Ishikawa (cell line): ENCODE data around the gene ANKRD1.

Experiments
- CEBPB ChIP-seq: IDR thresholded peaks from 2 replicates; pipeline ENCODE4 v1.6.1; 2012
- CREB1 ChIP-seq: IDR thresholded peaks from 2 replicates; pipeline ENCODE4 v1.6.1; 2012; ENCODE audit warnings: low read depth
- EGR1 ChIP-seq: IDR thresholded peaks from 2 replicates; pipeline ENCODE4 v1.6.1; 2012
- EP300 ChIP-seq: IDR thresholded peaks from 2 replicates; pipeline ENCODE4 v1.6.1; 2012; ENCODE audit warnings: borderline replicate concordance
- FOXM1 ChIP-seq: IDR thresholded peaks from 2 replicates; pipeline ENCODE4 v1.6.1; 2012; ENCODE audit warnings: low read depth, borderline replicate concordance
- NFIC ChIP-seq: IDR thresholded peaks from 2 replicates; pipeline ENCODE4 v1.6.1; 2012
- RAD21 ChIP-seq: IDR thresholded peaks from 2 replicates; pipeline ENCODE4 v1.6.1; 2012; ENCODE audit warnings: low read depth
- TAF1 ChIP-seq: IDR thresholded peaks from 2 replicates; pipeline ENCODE4 v1.6.1; 2012; ENCODE audit warnings: low read depth, mild to moderate bottlenecking
- TCF12 ChIP-seq: IDR thresholded peaks from 2 replicates; pipeline ENCODE4 v1.6.1; 2012; ENCODE audit warnings: low read depth
- TEAD4 ChIP-seq: IDR thresholded peaks from 2 replicates; pipeline ENCODE4 v1.6.1; 2012
- YY1 ChIP-seq: IDR thresholded peaks from 2 replicates; pipeline ENCODE4 v1.6.1; 2012; ENCODE audit warnings: low read depth
- ZBTB7A ChIP-seq: IDR thresholded peaks from 2 replicates; pipeline ENCODE4 v1.6.1; 2012; ENCODE audit warnings: low read depth
- TF ChIP-seq, protein P1 (sequence below): IDR thresholded peaks from 2 replicates; pipeline ENCODE4 v1.6.1; 2012; ENCODE audit warnings: low read depth, mild to moderate bottlenecking
- TF ChIP-seq, protein P2 (sequence below): IDR thresholded peaks from 2 replicates; pipeline ENCODE4 v1.6.1; 2012
- TF ChIP-seq, protein P3 (sequence below): IDR thresholded peaks from 2 replicates; pipeline ENCODE4 v1.6.1; 2012

Gene ANKRD1

DNA sequence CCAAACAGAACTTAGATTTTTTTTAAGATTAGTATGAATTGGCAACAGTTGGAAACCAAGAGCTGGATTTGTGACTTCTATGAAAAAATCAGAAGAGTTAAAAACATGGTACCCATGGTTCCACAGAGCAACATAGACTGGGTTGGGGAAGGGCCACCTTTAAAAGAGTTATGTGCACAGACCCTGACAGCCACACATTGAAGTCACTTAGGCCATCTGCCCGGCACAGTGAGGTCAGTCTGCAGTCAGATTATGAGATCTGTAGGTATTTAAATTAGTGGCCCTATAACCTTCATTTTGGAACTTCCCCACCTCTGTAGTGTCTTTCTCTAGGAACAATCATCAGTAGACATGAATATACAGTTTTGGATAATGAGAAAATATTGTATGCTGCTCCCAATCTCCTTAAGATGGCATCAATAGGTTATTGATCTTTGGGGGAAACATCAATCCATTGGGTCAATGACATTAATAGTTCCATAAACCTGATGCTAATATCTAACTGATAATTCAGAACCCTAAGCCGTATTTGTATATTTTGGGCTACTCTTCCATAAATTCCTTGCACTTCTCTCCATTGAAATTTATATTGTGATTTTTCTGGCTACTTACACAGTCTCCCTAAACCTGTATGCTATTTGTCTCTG lies 7.0 kb downstream of the ANKRD1 start:
- TF ChIP-seq, protein P1, sequence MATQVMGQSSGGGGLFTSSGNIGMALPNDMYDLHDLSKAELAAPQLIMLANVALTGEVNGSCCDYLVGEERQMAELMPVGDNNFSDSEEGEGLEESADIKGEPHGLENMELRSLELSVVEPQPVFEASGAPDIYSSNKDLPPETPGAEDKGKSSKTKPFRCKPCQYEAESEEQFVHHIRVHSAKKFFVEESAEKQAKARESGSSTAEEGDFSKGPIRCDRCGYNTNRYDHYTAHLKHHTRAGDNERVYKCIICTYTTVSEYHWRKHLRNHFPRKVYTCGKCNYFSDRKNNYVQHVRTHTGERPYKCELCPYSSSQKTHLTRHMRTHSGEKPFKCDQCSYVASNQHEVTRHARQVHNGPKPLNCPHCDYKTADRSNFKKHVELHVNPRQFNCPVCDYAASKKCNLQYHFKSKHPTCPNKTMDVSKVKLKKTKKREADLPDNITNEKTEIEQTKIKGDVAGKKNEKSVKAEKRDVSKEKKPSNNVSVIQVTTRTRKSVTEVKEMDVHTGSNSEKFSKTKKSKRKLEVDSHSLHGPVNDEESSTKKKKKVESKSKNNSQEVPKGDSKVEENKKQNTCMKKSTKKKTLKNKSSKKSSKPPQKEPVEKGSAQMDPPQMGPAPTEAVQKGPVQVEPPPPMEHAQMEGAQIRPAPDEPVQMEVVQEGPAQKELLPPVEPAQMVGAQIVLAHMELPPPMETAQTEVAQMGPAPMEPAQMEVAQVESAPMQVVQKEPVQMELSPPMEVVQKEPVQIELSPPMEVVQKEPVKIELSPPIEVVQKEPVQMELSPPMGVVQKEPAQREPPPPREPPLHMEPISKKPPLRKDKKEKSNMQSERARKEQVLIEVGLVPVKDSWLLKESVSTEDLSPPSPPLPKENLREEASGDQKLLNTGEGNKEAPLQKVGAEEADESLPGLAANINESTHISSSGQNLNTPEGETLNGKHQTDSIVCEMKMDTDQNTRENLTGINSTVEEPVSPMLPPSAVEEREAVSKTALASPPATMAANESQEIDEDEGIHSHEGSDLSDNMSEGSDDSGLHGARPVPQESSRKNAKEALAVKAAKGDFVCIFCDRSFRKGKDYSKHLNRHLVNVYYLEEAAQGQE, result no peak
- no peak for TF ChIP-seq EP300
- TF ChIP-seq RAD21, result no peak
- TF ChIP-seq, protein P2, sequence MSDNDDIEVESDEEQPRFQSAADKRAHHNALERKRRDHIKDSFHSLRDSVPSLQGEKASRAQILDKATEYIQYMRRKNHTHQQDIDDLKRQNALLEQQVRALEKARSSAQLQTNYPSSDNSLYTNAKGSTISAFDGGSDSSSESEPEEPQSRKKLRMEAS, result no peak
- no peak for TF ChIP-seq EGR1
- TF ChIP-seq, protein P3, sequence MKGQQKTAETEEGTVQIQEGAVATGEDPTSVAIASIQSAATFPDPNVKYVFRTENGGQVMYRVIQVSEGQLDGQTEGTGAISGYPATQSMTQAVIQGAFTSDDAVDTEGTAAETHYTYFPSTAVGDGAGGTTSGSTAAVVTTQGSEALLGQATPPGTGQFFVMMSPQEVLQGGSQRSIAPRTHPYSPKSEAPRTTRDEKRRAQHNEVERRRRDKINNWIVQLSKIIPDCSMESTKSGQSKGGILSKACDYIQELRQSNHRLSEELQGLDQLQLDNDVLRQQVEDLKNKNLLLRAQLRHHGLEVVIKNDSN, result no peak
- no peak for TF ChIP-seq CEBPB
- TF ChIP-seq ZBTB7A, result no peak
- no peak for TF ChIP-seq YY1

DNA sequence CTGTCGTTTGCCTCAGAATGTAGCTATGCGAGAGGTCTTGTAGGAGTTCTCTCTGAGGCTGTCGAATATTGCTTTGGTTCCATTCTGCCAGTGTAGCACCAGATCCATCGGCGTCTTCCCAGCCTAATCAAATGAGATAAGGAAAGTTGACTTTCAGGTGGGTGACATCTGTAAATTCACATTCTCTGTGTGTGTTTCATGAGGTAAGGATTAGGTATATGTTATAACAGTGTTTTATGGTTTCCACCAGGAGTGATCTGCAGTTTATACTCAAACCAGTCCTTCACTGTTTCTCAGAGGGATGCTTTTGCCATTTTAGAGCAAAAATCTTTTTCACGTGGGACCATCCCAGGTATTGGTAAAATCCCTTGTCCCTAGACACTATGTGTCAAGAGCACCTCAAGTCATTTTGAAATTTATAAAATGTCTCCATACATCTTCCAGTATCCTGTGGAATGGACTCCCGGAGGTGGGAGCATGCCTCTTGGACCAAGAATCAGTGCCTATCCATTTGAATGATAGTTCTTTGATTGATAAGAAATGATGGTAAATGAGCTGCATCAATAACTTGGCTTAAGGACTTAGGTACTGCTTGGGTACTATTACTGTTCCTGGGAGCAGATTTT lies 7.9 kb downstream of the ANKRD1 start:
- TF ChIP-seq, protein P3, result no peak
- TF ChIP-seq RAD21 (no peak), EGR1 (no peak), TCF12 (no peak), EP300 (no peak), YY1 (no peak)

DNA sequence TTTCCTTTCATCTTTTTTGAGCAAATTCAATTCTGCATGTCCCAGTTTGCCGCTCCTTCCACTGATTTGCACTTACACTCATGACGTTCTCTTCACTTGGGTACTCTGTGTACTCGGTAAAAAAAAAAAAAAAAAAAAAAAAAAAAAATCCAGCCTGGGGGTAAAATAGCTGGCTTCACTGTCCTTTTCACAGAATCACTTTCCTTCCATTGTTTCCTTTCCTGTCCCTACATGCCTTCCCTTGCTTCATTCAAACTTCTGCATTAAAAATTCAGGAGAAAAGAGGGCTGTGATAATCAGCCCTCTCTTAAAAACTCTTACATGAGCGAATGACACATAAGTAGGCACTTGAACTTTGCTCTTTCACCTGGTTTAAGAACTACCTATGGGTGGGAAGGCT lies 8.7 kb downstream of the ANKRD1 start:
- TF ChIP-seq RAD21 (no peak), NFIC (no peak), YY1 (no peak), CEBPB (no peak), TAF1 (no peak), CREB1 (no peak), TCF12 (no peak), TEAD4 (no peak), EP300 (no peak), EGR1 (no peak), ZBTB7A (no peak), FOXM1 (no peak)
- TF ChIP-seq, protein P3, result no peak
- TF ChIP-seq, protein P1, result no peak
- TF ChIP-seq, protein P2, result no peak

DNA sequence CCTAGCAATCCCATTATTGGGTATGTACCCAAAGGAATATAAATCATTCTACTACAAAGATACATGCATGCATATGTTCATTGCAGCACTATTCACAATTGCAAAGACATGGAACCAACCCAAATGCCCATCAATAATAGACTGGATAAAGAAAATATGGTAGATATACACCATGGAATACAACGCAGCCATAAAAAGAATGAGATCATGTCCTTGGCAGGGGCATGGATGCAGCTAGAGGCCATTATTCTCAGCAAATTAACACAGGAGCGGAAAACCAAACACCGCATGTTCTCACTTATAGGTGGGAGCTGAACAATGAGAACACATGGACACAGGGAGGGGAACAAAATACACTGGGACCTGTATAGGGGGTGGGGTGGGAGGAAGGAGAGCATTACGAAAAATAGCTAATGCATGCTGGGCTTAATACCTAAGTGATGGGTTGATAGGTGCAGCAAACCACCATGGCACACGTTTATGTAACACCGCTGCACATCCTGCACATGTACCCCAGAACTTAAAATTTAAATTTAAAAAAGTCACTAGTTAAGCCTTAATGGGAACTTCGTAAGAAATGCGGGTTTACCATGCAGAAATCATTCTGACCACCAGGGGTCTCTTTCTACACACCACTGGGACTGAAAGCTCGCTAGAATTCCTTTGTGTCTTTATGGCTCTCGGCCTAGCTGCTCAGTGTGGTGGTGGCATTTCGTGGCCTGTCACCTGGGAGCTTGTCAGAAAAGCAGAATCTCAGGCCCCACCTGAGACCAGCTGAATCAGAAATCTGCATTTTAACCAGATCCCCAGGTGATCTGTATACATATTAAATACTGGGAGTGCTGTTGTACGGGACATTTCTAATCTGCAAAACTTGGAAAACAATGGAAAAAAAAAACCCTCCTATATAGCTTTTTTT lies 9.5 kb downstream of the ANKRD1 start:
- no peak for TF ChIP-seq ZBTB7A
- TF ChIP-seq, protein P2, result 0 out of 2 replicates have a peak, but pooled peaks have one; percentile 35
- peak; percentile 40; the same call in 1 of the 2 replicates for TF ChIP-seq CREB1
- TF ChIP-seq TEAD4, result peak; percentile 73
- no peak for TF ChIP-seq EGR1
- TF ChIP-seq, protein P1, result no peak
- no peak; the same call in 1 of the 2 replicates for TF ChIP-seq FOXM1
- TF ChIP-seq TCF12, result peak; percentile 53; the same call in 1 of the 2 replicates
- TF ChIP-seq TAF1, result no peak
- TF ChIP-seq NFIC, result peak; percentile 42
- peak; percentile 98 for TF ChIP-seq RAD21
- TF ChIP-seq EP300, result no peak
- TF ChIP-seq, protein P3, result peak; percentile 5; the same call in 1 of the 2 replicates
- TF ChIP-seq CEBPB, result no peak
